WTC11 (cell line): ENCODE measurements around the gene NDUFS3.

Experiments
- ATF2 ChIP-seq: sonication (generic); formaldehyde crosslinking; IDR thresholded peaks from 2 replicates; pipeline ENCODE4 v1.8.1; 2022; ENCODE audit warnings: low read depth, missing genetic modification reagents, borderline replicate concordance
- CBFB ChIP-seq: sonication (generic); formaldehyde crosslinking; IDR thresholded peaks from 2 replicates; pipeline ENCODE4 v1.8.1; 2022; ENCODE audit warnings: mild to moderate bottlenecking, low read depth, missing genetic modification reagents
- CTCF ChIP-seq: fragments of 200-600 bp; IDR thresholded peaks from 2 replicates; pipeline ENCODE4 v1.8.0; 2022; ENCODE audit warnings: antibody characterized with exemption
- GABPB1 ChIP-seq: sonication (generic); formaldehyde crosslinking; IDR thresholded peaks from 2 replicates; pipeline ENCODE4 v1.8.1; 2023; ENCODE audit warnings: mild to moderate bottlenecking, missing genetic modification reagents
- HMGA2 ChIP-seq: fragments of 250-450 bp; sonication (Bioruptor Pico); IDR thresholded peaks from 2 replicates; pipeline ENCODE4 v1.4.0; 2021; ENCODE audit warnings: mild to moderate bottlenecking, moderate library complexity
- HMGXB4 ChIP-seq: sonication (generic); formaldehyde crosslinking; IDR thresholded peaks from 2 replicates; pipeline ENCODE4 v1.8.1; 2023; ENCODE audit warnings: mild to moderate bottlenecking, moderate library complexity, missing genetic modification reagents
- JUN ChIP-seq: sonication (generic); formaldehyde crosslinking; IDR thresholded peaks from 2 replicates; pipeline ENCODE4 v1.8.0; 2023; ENCODE audit warnings: mild to moderate bottlenecking, missing genetic modification reagents
- RELA ChIP-seq: sonication (generic); formaldehyde crosslinking; IDR thresholded peaks from 2 replicates; pipeline ENCODE4 v1.8.1; 2022; ENCODE audit warnings: missing genetic modification reagents, mild to moderate bottlenecking, borderline replicate concordance
- USF2 ChIP-seq: sonication (generic); formaldehyde crosslinking; IDR thresholded peaks from 2 replicates; pipeline ENCODE4 v1.8.1; 2023; ENCODE audit warnings: mild to moderate bottlenecking, missing genetic modification reagents, moderate library complexity

GRCh38 chr11:47626234-47626633 lies 47.4 kb downstream of the NDUFS3 start:
- TF ChIP-seq CBFB (CRISPR knock-in tag) = no peak
- no peak for TF ChIP-seq CTCF
- no peak for TF ChIP-seq HMGXB4 (CRISPR knock-in tag)
- no peak for TF ChIP-seq RELA (CRISPR knock-in tag)
- TF ChIP-seq ATF2 (CRISPR knock-in tag) = no peak
- TF ChIP-seq USF2 (CRISPR knock-in tag) = no peak
- no peak for TF ChIP-seq JUN (CRISPR knock-in tag)
- TF ChIP-seq HMGA2 (CRISPR knock-in tag) = no peak
- TF ChIP-seq GABPB1 = no peak
